Nasal cavity respiratory epithelium epithelial cell of viscerocranial mucosa (primary cell): Measurements from ENCODE around the gene TREH. TPM values are rescaled to one million over a fixed set of nuclear protein-coding genes. Genes with fewer than 3 reads are reported as not detected.

ENCODE experiments used
- total RNA-seq: library from RNA; depleted of rRNA; stranded (reverse); fragments of >200 nt; gene quantifications from 2 replicates; pipeline ENCODE4 v1.2.3, GENCODE V29; 2014

TREH gene, protein sequence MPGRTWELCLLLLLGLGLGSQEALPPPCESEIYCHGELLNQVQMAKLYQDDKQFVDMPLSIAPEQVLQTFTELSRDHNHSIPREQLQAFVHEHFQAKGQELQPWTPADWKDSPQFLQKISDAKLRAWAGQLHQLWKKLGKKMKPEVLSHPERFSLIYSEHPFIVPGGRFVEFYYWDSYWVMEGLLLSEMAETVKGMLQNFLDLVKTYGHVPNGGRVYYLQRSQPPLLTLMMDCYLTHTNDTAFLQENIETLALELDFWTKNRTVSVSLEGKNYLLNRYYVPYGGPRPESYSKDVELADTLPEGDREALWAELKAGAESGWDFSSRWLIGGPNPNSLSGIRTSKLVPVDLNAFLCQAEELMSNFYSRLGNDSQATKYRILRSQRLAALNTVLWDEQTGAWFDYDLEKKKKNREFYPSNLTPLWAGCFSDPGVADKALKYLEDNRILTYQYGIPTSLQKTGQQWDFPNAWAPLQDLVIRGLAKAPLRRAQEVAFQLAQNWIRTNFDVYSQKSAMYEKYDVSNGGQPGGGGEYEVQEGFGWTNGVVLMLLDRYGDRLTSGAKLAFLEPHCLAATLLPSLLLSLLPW
- not detected in 2 replicates for total RNA-seq

DNA sequence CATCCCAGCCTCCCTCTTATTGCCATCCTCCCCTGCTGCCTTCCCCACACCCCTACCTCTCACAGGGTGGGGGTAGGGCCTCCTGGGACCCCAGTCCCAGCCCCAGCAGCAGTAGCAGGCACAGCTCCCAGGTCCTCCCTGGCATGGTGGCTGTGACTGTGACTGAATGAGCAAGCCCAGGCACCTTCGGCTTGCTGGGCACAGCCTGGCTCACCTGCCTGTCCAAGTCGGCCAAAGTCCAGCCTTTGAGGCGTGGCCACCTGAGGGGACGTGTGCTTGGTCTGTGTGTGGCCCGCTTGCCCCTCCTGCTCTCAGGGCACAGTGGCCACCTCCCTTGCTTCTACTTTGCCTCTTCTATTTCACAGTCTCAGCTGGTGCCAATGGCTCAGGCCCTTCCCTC lies at the start of gene TREH:
Gene TREH, minus strand, starts transcription at position 168 of the 400 bp plus-strand sequence. Its CDS starts 23 bp downstream, at position 145.

GRCh38 chr11:118607401-118608359 lies 71.8 kb downstream of the TREH start, which contains the start of gene PHLDB1:
Gene PHLDB1 (plus strand): TSS chr11:118607615. CDS start chr11:118613837, 6,222 bp downstream.

Other genes starting within 250 kb of the TREH start
- gene KMT2A, start 243.2 kb downstream of the TREH start, total RNA-seq: 17.1 and 44.8 TPM in 2 replicates
- gene TTC36, start 152.2 kb downstream of the TREH start, total RNA-seq: 0.68 and 1.3 TPM in 2 replicates
- 14.4 and 40.4 TPM in 2 replicates for gene TMEM25, start 148.5 kb downstream of the TREH start, total RNA-seq
- 19.1 and 27.6 TPM in 2 replicates for gene IFT46, start 113.7 kb downstream of the TREH start, total RNA-seq
- 99.5 and 127 TPM in 2 replicates for gene ARCN1, start 107.2 kb downstream of the TREH start, total RNA-seq
- 12.3 and 38.2 TPM in 2 replicates for gene PHLDB1, start 72.0 kb downstream of the TREH start, total RNA-seq
- gene DDX6, start 111.5 kb upstream of the TREH start, total RNA-seq: 123 and 169 TPM in 2 replicates
- gene CXCR5, start 204.2 kb upstream of the TREH start, total RNA-seq: not detected in 2 replicates
- 24.9 and 101 TPM in 2 replicates for gene BCL9L, start 246.3 kb upstream of the TREH start, total RNA-seq